GM21723 (cell line): ENCODE results near the gene DHRS7B.

Source experiments
- ATAC-seq: cut with Tn5 transposase; IDR thresholded peaks from one replicate; pipeline ENCODE4 v1.9.1; 2021; ENCODE audit warnings: mild to moderate bottlenecking, moderate library complexity; ENCODE audit not compliant: unreplicated experiment

The DHRS7B gene

DNA sequence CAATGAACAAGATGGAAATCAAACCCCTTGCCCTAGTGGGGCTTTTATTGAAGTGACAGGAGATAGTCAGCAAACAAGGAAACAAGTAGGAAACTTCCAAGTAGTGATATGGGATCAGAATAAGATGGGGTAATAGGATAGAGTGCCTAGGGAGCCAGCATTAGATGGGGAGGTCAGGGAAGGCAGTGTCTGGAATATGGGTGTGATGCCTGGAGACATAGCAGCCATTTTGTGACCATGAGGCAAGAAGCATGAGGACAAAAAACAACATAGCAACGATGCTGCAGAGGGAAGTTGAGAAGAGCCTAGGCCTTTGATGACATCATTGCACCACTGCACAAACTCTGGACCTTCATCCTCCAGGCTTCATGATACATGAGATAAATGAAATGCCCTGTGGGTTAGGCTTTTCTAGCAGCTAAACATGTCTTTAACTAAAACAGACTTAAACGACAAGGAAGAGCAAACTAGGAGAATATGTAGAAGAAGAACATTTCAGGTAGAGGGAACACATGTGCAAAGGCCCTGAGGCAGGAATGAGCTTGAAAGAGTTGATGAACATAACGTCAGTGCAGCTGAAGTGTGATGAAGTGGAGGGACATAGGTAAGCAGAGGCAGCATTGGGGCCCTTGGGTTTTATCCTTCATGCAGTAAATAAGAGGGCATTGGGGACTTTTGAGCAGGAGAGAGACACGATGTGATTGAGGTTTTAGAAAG, 105.4 kb downstream of the DHRS7B start:
- ATAC-seq, result no peak

DNA sequence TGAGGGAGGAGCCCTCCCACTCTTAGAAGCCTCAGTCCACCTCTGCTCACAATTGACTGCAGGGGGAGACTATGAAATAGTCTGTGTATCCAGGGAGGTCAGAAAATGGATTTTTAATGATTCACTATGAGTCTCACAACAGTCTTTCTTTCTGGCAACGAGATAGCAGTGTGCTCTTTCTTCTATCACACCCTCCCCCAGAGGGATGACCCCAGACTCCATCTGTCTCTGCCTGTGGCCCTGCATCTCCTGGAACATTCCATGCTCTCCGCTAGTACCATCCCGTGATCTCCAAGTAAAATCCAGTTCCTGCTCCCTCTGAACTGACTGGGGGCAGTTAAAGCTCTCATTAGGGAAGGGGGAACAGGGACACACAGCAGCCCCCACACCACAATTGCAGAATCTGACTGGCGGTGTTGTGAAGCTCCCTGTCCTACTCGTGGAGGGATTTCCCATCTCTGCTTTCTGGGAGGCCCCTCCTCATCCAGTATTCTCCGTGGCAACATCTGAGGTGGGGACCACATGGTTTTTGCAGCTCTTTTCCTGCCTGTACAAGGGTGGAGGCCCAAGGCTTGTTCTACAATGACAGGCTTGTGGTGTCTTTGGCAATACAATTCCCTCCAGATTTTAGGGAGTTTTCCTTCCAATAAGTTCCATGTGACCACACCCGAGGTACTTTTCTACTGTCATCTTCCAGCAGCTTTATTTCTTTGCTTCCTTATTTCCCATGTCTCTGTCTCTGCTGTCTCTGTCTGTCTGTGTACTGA, 107.0 kb downstream of the DHRS7B start:
- no peak for ATAC-seq

- no peak for ATAC-seq
Measured at GRCh38 chr17:21235921-21236320, 109.2 kb downstream of the DHRS7B start.

GRCh38 chr17:21239680-21240368, 113.1 kb downstream of the DHRS7B start:
- no peak for ATAC-seq

DNA sequence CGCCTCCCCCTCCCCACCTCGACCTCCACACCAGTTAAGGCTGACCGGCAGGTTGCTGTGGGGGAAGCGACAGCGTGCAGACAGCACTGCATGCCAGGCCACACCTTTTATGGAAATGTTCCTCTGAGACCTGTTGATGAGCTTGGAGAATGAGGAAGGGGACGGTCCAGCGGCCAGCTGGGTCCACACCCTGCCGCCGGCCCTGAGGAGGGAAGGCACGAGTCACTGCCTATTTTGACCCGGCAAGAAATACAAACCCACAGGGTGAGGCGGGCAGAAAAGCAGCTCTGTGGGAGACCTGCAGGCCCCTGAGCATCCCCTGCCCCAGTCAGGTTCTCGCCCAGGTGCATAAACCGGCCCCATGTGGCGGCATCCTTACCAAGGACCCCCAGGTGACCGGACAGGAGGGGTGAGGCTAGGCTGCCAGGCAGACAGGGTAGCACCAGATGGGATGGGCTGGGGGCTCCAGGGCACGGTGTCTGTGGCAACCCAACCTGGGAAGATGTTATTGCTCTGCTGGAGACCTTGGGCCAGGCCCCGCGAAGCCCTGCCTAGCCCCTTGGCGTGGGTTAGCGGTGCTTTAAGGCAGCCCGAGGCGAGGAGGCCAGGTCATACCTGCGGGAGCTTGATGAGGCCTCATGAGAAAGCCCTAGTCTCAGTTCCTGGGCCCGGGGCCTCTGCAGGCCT, 113.7 kb downstream of the DHRS7B start:
- no peak for ATAC-seq
